PFSK-1 (cell line): ENCODE results near the gene SERPINA9.

Source experiments
- FOXP2 ChIP-seq: optimal IDR thresholded peaks from 2 replicates; pipeline ENCODE3; 2011; ENCODE audit warnings: borderline replicate concordance, control low read depth, inconsistent platforms; ENCODE audit not compliant: insufficient read depth; ENCODE audit errors: extremely low read length, extremely low read depth
- POLR2AphosphoS5 ChIP-seq: IDR thresholded peaks from 2 replicates; pipeline ENCODE4 v1.6.1; 2012; ENCODE audit warnings: low read depth, mild to moderate bottlenecking, control low read depth, low read length, moderate library complexity
- SIN3A ChIP-seq: IDR thresholded peaks from 2 replicates; pipeline ENCODE4 v1.6.1; 2012; ENCODE audit warnings: mild to moderate bottlenecking, low read length, moderate library complexity, borderline replicate concordance; ENCODE audit not compliant: insufficient read depth
- TAF1 ChIP-seq: IDR thresholded peaks from 2 replicates; pipeline ENCODE4 v1.6.1; 2012; ENCODE audit warnings: low read length, control low read depth, borderline replicate concordance; ENCODE audit not compliant: insufficient read depth
- TF ChIP-seq, protein P1 (sequence below), 2 experiments: IDR thresholded peaks; 2 replicates each; pipeline versions ENCODE4 v1.6.1 to v1.8.0; 2011 to 2012; ENCODE audit warnings: low read depth in 2 of 2, low read length in 2 of 2, control low read depth in 1 of 2, inconsistent platforms in 1 of 2, mild to moderate bottlenecking in 1 of 2, moderate library complexity in 1 of 2; ENCODE audit not compliant: insufficient read depth in 1 of 2

DNA sequence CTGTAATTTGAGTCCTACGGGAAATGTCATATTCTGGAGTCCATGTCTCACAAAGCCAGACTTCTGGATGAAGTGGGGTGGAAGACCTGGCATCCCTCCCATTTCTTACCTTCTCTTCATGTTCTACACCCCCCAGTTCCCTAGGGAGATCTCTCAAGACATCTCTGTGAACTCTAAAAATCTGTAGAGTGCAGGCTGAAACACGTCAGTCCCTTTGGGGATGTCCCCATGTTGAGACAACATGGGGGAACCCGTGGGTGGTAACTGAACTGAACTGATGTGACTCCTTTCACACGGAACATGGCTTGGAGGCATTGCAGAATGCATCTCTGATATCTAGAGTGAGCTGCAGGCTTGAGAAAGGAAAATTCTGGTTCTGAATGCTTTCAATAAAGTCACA lies 18.1 kb upstream of the SERPINA9 start:
- TF ChIP-seq, protein P1, sequence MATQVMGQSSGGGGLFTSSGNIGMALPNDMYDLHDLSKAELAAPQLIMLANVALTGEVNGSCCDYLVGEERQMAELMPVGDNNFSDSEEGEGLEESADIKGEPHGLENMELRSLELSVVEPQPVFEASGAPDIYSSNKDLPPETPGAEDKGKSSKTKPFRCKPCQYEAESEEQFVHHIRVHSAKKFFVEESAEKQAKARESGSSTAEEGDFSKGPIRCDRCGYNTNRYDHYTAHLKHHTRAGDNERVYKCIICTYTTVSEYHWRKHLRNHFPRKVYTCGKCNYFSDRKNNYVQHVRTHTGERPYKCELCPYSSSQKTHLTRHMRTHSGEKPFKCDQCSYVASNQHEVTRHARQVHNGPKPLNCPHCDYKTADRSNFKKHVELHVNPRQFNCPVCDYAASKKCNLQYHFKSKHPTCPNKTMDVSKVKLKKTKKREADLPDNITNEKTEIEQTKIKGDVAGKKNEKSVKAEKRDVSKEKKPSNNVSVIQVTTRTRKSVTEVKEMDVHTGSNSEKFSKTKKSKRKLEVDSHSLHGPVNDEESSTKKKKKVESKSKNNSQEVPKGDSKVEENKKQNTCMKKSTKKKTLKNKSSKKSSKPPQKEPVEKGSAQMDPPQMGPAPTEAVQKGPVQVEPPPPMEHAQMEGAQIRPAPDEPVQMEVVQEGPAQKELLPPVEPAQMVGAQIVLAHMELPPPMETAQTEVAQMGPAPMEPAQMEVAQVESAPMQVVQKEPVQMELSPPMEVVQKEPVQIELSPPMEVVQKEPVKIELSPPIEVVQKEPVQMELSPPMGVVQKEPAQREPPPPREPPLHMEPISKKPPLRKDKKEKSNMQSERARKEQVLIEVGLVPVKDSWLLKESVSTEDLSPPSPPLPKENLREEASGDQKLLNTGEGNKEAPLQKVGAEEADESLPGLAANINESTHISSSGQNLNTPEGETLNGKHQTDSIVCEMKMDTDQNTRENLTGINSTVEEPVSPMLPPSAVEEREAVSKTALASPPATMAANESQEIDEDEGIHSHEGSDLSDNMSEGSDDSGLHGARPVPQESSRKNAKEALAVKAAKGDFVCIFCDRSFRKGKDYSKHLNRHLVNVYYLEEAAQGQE (IDR thresholded peaks at IDR 0.05; ENCODE audit: insufficient read depth in 1 of 2, low read depth in 2 of 2, low read length in 2 of 2) = no peak
- TF ChIP-seq POLR2AphosphoS5 (no peak), SIN3A (no peak), FOXP2 (no peak), TAF1 (no peak)
